HG03045 (cell line): ENCODE measurements around the gene MVK.

ENCODE experiments used
- ATAC-seq: cut with Tn5 transposase; IDR thresholded peaks from one replicate; pipeline ENCODE4 v1.9.1; 2021; ENCODE audit warnings: mild to moderate bottlenecking, moderate library complexity; ENCODE audit not compliant: unreplicated experiment

The MVK gene

GRCh38 chr12:109573029-109573913 is at the start of gene MVK, which contains the start of gene MMAB:
Gene MVK, plus strand, starts transcription at chr12:109573794. Its CDS starts 1,029 bp downstream, at chr12:109574823.
Gene MMAB, minus strand, starts transcription at chr12:109573504. Its CDS starts 24 bp downstream, at chr12:109573480.
- ATAC-seq: peak; percentile 96

GRCh38 chr12:109524466-109525278 is 48.9 kb upstream of the MVK start:
- no peak for ATAC-seq

GRCh38 chr12:109525279-109525585 is 48.4 kb upstream of the MVK start:
- no peak for ATAC-seq

GRCh38 chr12:109527489-109528123 is 46.0 kb upstream of the MVK start:
- ATAC-seq: no peak

- no peak for ATAC-seq
These were observed 43.6 kb upstream of the MVK start for GRCh38 chr12:109529691-109530640.

- no peak for ATAC-seq
These were observed 42.2 kb upstream of the MVK start for GRCh38 chr12:109531411-109531810.

- no peak for ATAC-seq
These were observed 40.7 kb upstream of the MVK start for GRCh38 chr12:109532721-109533486.

- no peak for ATAC-seq
These were observed 40.2 kb upstream of the MVK start for GRCh38 chr12:109533487-109533740.

- ATAC-seq: no peak
These were observed 39.1 kb upstream of the MVK start for GRCh38 chr12:109534456-109534855.

- ATAC-seq: no peak
These were observed 38.2 kb upstream of the MVK start for GRCh38 chr12:109535231-109535862.

- ATAC-seq: no peak
These were observed 37.7 kb upstream of the MVK start for GRCh38 chr12:109535863-109536250.

- no peak for ATAC-seq
These were observed 36.5 kb upstream of the MVK start for GRCh38 chr12:109537136-109537535.

GRCh38 chr12:109538191-109538863 is 35.3 kb upstream of the MVK start:
- no peak for ATAC-seq

- ATAC-seq: no peak
These were observed 34.1 kb upstream of the MVK start for GRCh38 chr12:109539508-109539907.

GRCh38 chr12:109540526-109541412 is 32.8 kb upstream of the MVK start:
- ATAC-seq: no peak

GRCh38 chr12:109541413-109541726 is 32.2 kb upstream of the MVK start:
- ATAC-seq: no peak

- ATAC-seq: no peak
These were observed 31.6 kb upstream of the MVK start for GRCh38 chr12:109542014-109542413.

- no peak for ATAC-seq
These were observed 30.7 kb upstream of the MVK start for GRCh38 chr12:109542876-109543275.
